OCI-M2 (cell line): ENCODE measurements around the gene ANKRD16.

Source experiments
- DNase-seq: peaks from one replicate; lab custom pipeline; 2025; ENCODE audit not compliant: unreplicated experiment; lab: John Stamatoyannopoulos, UW

Gene ANKRD16

DNA sequence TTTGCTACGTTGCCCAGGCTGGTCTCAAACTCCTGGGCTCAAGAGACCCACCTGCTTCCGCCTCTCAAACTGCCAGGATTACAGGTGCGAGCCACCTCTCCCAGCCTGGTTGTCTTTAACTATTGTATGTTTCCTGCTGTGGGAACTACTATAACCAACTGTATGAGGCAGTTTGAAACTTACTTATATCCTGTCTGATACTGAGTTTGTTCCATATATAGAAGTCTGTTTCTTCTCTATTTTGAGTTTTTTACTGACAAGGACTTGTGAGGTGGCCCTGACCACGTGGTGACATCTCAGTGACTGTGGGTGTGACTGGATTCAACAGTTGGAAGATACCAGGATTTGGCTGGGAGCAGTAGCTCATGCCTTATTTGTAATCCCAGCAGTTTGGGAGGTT lies 14.5 kb upstream of the ANKRD16 start:
- DNase-seq, result no peak

DNA sequence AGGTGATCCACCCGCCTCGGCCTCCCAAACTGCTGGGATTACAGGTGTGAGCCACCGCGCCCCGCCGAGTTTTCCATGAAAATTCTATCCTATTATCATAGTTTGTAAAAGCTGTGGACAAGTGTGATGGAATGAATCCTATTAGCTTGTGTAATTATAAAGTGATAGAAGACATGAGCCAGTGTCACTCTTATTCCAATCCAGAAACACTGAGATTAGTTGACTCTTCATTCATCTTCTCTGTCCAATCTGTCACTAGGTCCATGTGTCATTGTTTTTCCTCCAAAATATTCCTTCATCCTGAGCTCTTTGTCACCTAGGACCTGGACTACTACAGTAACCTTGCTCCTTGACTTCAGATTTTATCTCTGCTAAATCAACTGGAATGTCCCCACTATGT lies 13.9 kb upstream of the ANKRD16 start:
- no peak for DNase-seq

DNA sequence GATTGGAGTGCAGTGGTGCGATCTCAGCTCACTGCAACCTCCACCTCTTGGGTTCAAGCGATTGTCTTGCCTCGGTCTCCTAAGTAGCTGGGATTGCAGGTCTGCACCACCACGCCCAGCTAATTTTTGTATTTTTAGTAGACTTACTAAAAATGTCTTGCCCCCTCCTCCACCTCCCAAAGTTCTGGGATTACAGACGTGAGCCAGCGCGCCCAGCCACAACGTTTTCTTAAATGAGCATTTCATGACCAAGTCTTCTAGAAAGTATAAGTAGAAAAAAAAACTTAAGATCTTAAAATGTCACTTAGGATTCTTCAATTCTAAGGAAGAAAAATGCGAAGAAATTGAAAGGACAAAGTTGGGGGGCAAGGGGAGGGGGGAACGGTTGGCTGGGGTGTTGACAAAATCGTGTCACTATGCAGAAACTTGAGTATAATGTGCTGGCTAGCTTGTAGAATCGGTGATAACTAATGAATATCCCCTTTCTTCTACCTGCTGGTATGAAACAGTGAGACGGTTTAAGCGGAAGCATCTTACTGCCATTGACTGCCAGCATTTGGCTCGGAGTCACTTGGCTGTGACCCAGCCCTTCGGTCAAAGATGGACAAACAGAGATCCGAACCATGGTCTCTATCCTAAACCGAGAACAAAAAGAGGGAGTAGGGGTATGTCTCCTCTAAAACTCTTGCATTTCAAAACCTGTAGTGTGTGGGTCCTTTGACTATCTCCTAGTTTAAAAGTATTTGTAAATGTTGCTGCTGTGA lies 13.0 kb upstream of the ANKRD16 start:
- no peak for DNase-seq

DNA sequence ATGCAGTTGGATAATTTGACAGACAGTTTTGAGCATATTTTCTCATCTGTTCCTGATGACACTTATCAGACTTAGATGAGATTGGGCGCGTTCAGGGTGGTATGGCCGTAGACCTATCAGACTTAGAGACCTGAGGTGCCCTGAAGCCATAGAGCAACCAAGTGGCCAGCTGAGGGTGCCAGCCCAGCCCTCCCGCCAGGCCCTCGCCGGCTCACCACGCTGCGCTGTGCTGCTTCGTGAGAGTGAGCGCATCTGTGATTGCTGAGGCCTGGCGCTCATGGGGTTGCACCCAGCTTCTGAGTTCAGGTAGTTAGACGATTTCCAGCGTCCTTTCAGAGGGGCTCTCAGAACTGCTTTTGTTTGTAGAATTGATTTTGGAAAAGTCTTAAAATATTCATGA lies 10.6 kb upstream of the ANKRD16 start:
- no peak for DNase-seq

DNA sequence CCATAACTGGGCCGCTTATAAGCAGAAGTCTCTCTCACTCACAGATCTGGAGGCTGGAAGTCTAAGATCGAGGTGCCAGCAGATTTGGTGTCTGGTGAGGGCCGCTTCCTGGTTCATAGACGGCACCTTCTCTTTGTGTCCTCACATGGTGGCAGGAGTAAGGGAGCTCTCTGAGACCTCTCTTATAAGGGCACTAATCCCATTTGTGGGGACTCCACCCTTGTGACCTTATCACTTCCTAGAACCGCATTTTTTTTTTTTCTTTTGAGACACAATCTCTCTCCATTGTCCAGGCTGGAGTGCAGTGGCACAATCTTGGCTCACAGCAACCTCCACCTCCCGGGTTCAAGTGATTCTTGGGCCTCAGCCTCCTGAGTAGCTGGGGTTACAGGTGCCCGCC lies 8.5 kb upstream of the ANKRD16 start:
- no peak for DNase-seq

DNA sequence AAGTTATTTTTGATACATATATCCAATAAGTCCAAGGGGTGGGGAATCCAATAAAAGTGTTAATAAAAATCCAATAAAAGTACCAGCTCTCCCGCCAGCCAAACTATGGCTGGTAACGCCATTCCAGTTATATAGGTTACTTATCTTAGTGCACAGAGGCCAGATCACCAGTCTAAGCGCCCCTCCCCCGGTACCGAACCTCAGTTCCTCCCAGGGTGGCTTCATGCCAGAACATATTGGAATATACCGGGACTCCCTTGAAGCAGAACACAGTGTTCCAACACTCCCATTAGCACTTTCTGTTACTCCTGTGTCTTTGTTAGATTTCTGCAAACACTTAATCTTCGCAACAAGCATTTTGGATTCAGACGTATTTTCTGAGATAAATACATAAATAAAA lies 7.8 kb upstream of the ANKRD16 start:
- DNase-seq, result no peak

DNA sequence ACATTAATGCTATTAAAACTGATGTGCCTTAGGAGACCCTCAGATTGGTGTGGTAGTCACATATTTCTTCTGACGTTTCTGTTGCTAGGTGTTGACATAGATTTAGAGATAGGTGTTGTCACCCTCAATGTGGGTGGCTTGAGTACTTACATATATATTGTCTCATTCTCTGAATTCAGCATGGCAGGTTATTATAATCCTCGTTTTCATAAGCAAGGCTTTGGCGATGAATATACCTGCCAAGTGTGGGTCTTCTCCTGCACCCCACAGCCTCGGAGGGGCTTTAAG lies 7.3 kb upstream of the ANKRD16 start:
- no peak for DNase-seq

DNA sequence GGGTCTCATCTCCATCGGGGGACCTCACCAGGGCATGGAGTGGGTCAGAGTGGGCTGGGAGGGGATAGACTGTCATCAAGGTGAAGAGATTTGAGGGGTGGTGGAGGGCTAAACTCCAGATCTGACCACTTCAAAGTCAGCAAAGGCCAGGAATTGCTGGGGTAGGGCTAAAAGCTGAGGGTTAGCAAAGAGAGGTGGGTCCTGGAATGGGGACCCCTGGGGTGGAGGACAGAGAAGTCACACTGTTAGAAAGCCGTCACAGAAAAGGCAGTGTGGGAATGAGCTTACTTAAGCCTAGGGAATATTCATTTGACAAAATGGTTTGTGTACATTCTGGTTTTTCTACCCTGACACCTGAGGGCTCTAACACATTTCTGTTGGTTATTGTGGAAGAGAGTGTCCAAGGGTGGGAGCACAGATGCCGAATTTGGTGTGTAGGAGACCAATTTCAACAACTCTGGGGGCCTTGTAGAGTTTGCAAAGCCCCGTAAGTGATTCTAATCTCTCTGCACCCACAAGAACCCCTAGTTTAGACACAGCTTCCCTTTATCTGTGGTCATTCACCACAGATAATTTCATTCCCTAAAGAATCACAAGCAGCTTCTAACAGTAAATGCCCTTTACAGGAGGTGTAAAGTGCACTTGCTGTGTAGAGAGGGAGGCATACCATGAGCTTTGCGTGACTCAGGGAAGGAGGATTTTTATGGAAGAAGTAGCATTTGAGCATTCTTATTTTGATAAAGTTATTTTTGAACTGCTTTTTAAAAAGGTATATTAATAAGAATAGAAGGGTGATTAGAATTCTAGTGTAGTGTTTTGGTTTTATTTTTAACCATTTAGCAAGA lies 6.7 kb upstream of the ANKRD16 start:
- DNase-seq, result no peak

DNA sequence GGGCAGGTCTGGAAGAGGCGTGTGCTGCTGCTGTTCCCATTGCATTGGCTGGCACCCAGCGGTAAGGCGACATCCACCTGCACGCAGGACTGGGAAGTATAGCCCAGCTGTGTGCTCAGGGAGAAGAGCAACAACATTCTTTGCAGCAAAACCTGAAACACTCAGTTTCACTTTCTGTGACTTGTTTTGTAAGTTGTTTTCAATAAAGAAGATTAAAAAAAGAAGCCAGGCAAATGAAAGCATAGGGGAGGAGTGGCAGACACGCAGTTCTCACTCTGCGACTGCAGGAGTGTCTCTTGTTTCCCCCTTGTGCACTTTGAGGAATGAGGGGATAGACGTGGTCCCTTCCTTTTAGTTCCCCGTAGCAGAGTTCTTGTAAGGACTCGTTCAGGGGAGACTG lies 6.1 kb upstream of the ANKRD16 start:
- DNase-seq, result no peak

DNA sequence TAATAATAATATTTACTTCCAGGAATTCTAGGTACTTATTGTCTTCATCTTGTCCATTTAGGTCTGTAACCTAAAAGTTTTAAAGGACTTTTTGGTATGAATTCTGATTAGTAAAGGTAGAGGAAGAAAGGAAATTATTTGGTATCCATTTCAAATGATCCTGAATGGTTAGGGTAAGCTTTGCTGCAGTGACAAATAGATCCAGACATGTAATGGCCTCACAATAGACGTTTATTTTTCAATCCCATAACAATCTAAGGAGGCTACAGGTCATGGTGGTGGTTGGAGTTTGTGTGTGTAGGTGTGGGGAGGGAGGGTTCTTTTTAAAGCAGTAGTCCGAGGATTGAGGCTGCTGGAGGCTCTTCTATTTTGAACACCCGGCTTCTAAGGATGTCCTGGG lies 5.7 kb upstream of the ANKRD16 start:
- no peak for DNase-seq

DNA sequence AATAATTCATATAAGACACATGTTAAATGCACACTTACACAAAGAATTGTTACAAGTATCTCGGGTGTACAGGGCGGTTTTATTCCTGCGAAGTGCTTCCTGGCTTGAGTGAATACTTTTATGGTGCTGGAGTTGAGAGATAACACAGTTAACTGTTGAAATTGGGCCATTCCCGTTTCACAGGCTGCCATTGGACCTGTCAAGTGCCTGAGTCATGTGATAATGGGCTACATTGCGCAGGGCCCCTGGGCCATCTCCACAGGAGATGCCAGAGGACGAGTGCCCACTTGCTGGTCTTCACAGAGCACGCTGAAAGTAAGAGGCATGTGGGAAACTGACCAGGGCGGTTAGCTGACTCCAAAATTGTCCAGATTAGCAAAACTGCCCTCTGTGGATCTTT lies 5.2 kb upstream of the ANKRD16 start:
- no peak for DNase-seq

DNA sequence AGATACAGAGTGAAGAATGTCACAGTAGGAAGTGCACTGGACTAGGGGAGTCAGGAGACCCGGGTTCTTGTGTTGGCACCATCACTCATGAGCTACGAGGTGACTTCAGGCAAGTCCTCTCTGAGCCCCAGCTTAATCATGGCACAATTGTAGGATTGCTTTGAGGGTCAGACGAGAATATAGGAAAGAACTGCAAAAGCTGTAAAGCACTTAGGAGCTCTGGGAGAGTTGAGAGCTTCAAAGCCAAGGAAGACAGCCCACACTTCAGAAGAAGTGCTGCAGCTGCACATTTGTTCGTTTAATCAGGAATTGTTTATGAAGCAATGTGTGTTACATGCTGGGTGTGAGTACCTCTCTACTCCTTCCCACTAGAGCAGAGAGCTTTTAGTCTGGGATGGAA lies 4.7 kb upstream of the ANKRD16 start:
- DNase-seq, result no peak

DNA sequence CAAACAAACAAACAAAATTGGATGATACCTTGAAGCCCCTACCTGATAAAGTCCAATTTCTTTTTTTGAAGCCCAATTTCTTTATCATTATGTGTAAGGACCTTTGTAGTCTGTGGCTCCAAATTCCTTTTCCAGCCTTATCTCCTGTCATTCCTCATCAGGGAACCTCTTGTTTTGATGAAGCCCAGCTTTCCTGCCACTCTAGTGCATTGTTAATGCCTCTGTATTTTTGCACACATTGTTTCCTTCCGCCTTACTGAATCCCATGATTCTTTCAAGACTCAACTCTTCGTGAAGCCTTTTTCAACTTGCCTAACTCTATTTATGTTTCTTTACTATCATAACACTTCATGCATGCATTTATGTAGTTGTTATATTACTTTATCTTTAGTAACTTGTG lies 3.6 kb upstream of the ANKRD16 start:
- DNase-seq, result no peak

DNA sequence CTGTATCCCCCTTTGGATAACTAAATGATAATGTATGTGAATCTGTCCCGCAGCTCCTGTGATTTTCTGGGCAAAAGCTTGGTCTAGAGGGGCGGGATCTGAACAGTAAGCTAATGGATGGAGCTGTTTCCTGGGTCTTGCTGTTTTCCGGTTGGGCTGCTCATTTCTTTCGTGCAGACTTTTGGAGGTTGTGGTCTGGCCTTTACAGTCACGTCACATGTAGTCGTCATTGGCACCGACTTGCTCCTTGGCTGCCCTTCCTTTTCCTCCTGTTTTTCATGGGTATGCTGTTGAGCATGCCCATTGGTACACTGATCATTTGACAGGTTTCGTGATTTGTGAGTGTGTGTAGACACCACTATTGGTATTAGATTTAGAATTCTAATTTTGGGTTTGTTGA lies 2.3 kb upstream of the ANKRD16 start:
- no peak for DNase-seq

DNA sequence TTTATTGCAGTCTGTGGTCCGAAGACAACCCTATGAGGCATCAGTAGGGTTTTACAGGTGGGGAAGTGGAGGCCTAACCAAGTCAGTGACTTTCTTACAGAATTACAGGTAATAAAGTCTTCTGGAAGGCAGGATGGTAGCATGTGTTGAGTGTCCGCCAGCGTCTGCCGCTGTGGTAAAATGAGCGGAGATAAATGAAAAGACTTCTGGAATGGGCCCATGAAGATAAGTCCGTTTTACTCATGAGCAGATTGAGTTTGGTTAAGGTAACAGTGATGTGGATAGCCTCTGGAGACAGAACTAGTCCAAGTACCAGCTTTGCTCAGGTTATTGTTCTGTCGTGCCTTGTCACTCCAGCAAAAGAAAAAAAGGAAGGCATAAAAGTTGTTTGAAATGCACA lies 1.3 kb upstream of the ANKRD16 start:
- DNase-seq, result no peak

DNA sequence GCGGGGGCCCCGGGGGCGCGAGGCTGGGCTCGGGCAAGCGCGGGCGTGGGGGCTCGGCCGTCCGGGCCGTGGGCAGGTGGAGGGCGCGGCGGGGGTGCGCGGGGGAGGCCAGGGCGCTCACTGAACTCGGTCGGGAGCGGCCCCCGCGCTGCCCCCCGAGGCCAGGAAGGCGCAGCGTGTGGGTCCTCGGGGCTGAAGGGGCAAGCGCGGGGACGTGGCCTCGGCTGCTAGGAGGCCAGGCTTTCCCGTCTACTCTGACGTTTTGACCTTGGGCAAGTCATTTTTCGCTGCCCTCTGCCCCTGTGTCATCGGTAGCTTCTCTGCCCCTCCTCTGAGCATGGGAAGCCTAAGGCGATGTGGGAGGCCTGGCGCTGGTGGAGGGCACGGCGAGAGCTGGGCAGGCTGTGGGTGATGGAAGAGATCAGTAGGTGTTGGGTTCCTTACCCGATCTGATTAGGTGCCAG lies 791 bp upstream of the ANKRD16 start:
- no peak for DNase-seq

DNA sequence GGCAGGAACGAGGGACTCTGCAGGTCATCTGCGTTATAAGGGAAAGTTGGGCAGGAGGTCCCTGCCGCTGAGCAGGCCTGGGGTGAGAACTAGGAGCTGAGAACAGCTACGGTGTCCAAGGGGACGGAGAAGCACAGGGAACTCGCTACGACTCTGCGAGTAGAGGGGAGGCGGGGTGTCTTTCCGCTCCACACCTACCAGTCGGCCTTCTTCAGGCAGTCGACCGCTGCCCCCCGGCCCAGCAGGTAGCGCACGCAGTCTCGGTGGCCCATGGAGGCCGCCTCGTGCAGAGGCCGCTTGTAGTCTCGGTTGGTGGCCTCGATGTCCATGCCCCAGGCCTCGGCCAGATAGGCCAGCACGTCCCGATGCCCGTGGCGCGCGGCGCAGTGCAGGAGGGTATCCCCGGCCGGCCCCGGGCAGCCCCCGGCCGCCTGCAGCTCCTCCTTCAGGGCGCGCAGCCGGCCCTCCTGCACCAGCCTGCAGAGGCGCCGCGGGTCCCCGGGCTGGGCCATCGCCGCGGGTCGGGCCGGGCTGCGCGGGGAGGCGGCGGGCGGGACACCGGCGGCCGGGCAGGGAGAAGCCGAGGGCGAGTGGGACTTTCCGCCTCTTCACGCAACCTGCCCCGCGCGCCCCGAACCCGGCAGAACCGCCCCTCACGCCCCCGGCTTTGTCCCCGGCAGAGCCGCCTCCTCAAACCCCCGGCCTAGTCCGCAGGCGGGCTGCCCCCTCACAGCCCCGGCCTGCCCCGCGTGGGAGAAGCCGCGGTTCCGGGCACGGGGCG lies 660 bp downstream of the ANKRD16 start:
- no peak for DNase-seq

DNA sequence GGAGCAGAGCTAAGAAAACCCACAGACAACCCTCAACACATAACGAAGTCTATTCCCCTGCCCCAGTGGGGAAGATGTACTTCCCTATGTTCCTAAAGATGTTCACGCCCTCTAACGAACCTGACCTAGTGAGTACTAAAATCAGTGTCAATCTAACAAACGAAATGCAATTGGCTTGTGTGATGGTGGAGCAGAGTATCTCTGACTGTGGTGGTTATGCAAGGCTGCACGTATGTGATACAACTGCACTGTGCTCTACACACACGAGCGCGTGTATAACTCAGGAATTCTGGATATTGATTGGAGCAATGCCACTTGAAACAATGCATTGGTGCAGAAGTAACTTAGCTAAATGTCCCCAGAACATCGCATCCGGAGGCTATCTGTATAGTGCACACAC lies 1.3 kb downstream of the ANKRD16 start:
- no peak for DNase-seq

DNA sequence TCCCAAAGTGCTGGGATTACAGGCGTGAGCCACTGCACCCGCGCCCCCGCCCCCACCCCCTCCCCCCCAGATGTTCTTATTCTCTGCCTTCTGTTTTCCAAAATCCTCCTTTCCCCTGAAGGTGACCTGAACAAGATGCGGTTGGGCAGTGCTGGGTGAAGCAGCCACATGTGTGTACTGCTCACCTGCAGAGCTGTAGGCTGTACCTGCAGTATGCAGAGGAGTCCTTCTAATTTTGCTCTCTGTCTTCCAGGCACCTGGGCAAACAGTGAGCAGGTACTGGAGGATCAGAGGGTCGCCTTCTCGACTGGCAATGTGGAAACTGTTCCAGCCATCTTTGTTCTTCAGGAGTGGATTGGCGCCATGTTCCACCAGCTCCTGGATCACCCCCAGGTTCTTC lies 2.1 kb downstream of the ANKRD16 start:
- DNase-seq, result no peak

DNA sequence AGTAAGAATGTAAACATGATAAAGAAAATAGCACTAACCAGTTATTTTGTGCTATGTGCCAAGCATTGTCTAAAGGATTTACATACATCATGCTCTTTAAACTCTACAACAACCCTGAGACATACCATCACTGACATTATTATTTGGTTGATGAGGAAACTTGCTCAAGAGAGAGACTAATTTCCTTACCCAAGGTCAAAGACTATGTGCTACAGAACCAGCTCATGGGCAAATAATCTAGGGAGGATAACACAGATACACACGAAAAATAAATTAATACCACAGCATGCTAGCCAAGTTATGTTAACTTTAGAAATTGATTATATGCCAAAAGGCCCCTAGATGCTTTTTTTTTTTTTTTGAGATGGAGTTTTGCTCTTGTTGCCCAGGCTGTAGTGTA lies 2.7 kb downstream of the ANKRD16 start:
- DNase-seq, result no peak

DNA sequence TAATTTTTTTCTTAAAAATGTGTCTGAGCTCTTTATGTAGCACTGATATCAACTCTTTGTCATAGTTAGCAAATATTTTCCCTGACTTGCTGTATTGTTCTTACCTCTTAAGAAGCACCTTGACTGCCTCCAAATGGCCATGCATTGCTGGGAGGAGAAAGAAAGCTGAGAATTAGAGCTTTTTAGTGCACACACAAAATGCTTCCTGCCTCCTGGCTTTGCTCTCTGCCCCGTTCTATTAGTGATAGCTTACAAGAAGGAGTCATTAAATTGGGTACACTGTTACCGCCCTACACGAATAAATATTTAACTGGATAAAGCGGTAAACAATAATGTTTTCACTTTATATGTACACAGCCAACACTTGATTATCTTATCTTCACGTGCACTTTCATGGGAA lies 4.1 kb downstream of the ANKRD16 start:
- no peak for DNase-seq

DNA sequence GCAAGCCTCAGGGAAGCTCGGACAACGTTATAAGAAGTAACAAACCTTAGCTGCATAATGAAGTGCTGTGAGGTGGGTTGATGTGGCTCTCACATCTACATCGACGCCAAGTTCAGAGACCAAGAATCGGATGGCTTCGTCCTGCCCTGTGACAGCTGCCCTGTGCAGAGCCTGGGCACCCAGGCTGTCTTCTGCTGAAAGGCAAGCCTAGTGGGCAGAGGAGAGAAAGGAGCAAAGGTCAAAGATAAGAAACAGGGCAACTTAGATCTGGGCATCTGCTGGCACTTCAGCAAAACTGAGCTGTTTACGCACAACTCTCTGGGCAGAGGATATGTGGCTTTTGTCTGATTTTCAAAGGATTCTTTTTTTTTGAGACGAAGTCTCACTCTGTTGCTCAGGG lies 6.7 kb downstream of the ANKRD16 start:
- DNase-seq, result no peak
